Mesothelial cell of epicardium (in vitro differentiated cells): ENCODE data around the gene ECM2. TPM values are rescaled to one million over a fixed set of nuclear protein-coding genes. Genes with fewer than 3 reads are reported as not detected.

Experiments
- DNase-seq, 2 experiments: peaks; one replicate each; pipeline ENCODE4 v3.0.0; 2021; ENCODE audit warnings: low spot score in 2 of 2; ENCODE audit not compliant: unreplicated experiment in 2 of 2
- H3K27ac Mint-ChIP-seq: 2 replicates; pipeline ENCODE4 v1.8.0; 2021; ENCODE audit warnings: mixed read lengths
- H3K27me3 Mint-ChIP-seq: 2 replicates; pipeline ENCODE4 v1.8.0; 2021; ENCODE audit warnings: low read depth, mixed read lengths
- H3K36me3 Mint-ChIP-seq: 2 replicates; pipeline ENCODE4 v1.8.0; 2021; ENCODE audit warnings: mixed read lengths
- H3K4me1 Mint-ChIP-seq: 2 replicates; pipeline ENCODE4 v1.8.0; 2021; ENCODE audit warnings: mixed read lengths
- H3K4me3 Mint-ChIP-seq: 2 replicates; pipeline ENCODE4 v1.8.0; 2021; ENCODE audit warnings: mild to moderate bottlenecking, moderate library complexity, mixed read lengths
- H3K9me3 Mint-ChIP-seq: 2 replicates; pipeline ENCODE4 v1.8.0; 2021; ENCODE audit warnings: mixed read lengths
- total RNA-seq: library from RNA; stranded (reverse); gene quantifications from 3 replicates; pipeline ENCODE4 v1.2.1, GENCODE V29; 2021
- TF ChIP-seq, protein P1 (sequence below): fragments of 200-600 bp; sonication (generic); IDR thresholded peaks from one replicate; pipeline ENCODE4 v1.5.0; 2021; ENCODE audit warnings: antibody characterized with exemption; ENCODE audit not compliant: unreplicated experiment

ECM2 gene
- total RNA-seq, 1 donor from 2014 or later: not detected

- no peak for DNase-seq
- no peak overlapping the region for H3K27ac Mint-ChIP-seq
- peaks cover 15% of the 10 kb centered on the region for H3K4me1 Mint-ChIP-seq
- no peaks in the 10 kb centered on the region for H3K36me3 Mint-ChIP-seq
- peaks cover under 1% of the 10 kb centered on the region for H3K9me3 Mint-ChIP-seq
- TF ChIP-seq, protein P1, sequence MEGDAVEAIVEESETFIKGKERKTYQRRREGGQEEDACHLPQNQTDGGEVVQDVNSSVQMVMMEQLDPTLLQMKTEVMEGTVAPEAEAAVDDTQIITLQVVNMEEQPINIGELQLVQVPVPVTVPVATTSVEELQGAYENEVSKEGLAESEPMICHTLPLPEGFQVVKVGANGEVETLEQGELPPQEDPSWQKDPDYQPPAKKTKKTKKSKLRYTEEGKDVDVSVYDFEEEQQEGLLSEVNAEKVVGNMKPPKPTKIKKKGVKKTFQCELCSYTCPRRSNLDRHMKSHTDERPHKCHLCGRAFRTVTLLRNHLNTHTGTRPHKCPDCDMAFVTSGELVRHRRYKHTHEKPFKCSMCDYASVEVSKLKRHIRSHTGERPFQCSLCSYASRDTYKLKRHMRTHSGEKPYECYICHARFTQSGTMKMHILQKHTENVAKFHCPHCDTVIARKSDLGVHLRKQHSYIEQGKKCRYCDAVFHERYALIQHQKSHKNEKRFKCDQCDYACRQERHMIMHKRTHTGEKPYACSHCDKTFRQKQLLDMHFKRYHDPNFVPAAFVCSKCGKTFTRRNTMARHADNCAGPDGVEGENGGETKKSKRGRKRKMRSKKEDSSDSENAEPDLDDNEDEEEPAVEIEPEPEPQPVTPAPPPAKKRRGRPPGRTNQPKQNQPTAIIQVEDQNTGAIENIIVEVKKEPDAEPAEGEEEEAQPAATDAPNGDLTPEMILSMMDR: no peak
- H3K27me3 Mint-ChIP-seq: no peaks in the 10 kb centered on the region
- H3K4me3 Mint-ChIP-seq: no peak overlapping the region
Measured at GRCh38 chr9:92525306-92525705, 10.5 kb downstream of the ECM2 start.

GRCh38 chr9:92524881-92525280 lies 10.9 kb downstream of the ECM2 start:
- TF ChIP-seq, protein P1: no peak
- H3K27me3 Mint-ChIP-seq: no peaks in the 10 kb centered on the region
- no peaks in the 10 kb centered on the region for H3K36me3 Mint-ChIP-seq
- no peak for DNase-seq
- peaks cover 15% of the 10 kb centered on the region for H3K4me1 Mint-ChIP-seq
- H3K27ac Mint-ChIP-seq: no peak overlapping the region
- no peaks in the 10 kb centered on the region for H3K9me3 Mint-ChIP-seq
- no peak overlapping the region for H3K4me3 Mint-ChIP-seq

GRCh38 chr9:92522983-92523970 lies 12.5 kb downstream of the ECM2 start:
- peaks cover 2% of the 10 kb centered on the region for H3K27me3 Mint-ChIP-seq
- no peak overlapping the region for H3K27ac Mint-ChIP-seq
- peaks cover 3% of the 10 kb centered on the region for H3K9me3 Mint-ChIP-seq
- TF ChIP-seq, protein P1: no peak
- no peaks in the 10 kb centered on the region for H3K36me3 Mint-ChIP-seq
- no peak for DNase-seq
- no peak overlapping the region for H3K4me3 Mint-ChIP-seq
- peaks cover 15% of the 10 kb centered on the region for H3K4me1 Mint-ChIP-seq

- H3K27ac Mint-ChIP-seq: no peak overlapping the region
- H3K4me1 Mint-ChIP-seq: peaks cover 15% of the 10 kb centered on the region
- TF ChIP-seq, protein P1: no peak
- no peaks in the 10 kb centered on the region for H3K36me3 Mint-ChIP-seq
- peaks cover 2% of the 10 kb centered on the region for H3K27me3 Mint-ChIP-seq
- no peak overlapping the region for H3K4me3 Mint-ChIP-seq
- DNase-seq: no peak
- H3K9me3 Mint-ChIP-seq: peaks cover 3% of the 10 kb centered on the region
Measured at GRCh38 chr9:92520837-92521236, 15.0 kb downstream of the ECM2 start.

GRCh38 chr9:92518199-92518598 lies 17.6 kb downstream of the ECM2 start:
- Mint-ChIP-seq H3K4me3 (no peak overlapping the region), H3K27me3 (peaks cover 2% of the 10 kb centered on the region), H3K36me3 (no peaks in the 10 kb centered on the region), H3K4me1 (peaks cover 1% of the 10 kb centered on the region), H3K27ac (no peak overlapping the region), H3K9me3 (peaks cover 3% of the 10 kb centered on the region)
- TF ChIP-seq, protein P1: no peak
- no peak for DNase-seq
